ENCODE results near the gene OXLD1. TPM values are rescaled to one million over a fixed set of nuclear protein-coding genes. Genes with fewer than 3 reads are reported as not detected.

The OXLD1 gene
- total RNA-seq, 6 experiments from 2014 or later, result 8.3 to 24.3 (median 14.6) TPM

DNA sequence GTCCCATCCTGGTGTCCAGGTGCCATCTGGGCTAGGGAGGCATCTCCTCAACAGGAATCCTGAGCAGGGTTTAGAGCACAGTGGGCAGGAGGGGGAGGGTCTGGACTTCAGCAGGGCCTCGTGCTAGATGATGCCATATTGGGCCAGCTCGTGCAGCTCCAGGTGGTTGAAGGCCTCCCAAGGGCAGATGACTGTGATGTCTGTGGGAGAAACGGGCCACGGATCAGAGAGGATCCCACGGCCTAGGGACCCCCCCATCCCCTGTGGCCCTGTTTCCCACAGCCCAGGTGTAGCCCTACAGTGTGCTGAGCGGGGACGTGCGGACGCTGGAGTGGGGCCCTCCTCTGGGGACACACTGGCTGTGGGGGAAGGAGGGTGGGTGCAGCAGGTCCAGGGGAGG is 15.5 kb downstream of the OXLD1 start:
- WGBS (ENCODE audit: insufficient coverage, low coverage, low lambda C conversion rate, missing lambda C conversion rate), result 80% methylated on average over 2 of the region's 9 CpGs
- H3K27ac ChIP-seq, result no peak overlapping the region
- H3K4me3 ChIP-seq, result no peak overlapping the region
- peaks cover 0 to 11% of the 10 kb centered on the region in 2 donors for H3K27me3 ChIP-seq
- ATAC-seq (no peak), DNase-seq (no peak)
- no peaks in the 10 kb centered on the region for H3K4me1 ChIP-seq
- no peaks in the 10 kb centered on the region for H3K36me3 ChIP-seq
- intact Hi-C loops (cut with DNase I), result no loop called here
- no peak for TF ChIP-seq POLR2A (IDR thresholded peaks at IDR 0.05)
- TF ChIP-seq, protein P1, sequence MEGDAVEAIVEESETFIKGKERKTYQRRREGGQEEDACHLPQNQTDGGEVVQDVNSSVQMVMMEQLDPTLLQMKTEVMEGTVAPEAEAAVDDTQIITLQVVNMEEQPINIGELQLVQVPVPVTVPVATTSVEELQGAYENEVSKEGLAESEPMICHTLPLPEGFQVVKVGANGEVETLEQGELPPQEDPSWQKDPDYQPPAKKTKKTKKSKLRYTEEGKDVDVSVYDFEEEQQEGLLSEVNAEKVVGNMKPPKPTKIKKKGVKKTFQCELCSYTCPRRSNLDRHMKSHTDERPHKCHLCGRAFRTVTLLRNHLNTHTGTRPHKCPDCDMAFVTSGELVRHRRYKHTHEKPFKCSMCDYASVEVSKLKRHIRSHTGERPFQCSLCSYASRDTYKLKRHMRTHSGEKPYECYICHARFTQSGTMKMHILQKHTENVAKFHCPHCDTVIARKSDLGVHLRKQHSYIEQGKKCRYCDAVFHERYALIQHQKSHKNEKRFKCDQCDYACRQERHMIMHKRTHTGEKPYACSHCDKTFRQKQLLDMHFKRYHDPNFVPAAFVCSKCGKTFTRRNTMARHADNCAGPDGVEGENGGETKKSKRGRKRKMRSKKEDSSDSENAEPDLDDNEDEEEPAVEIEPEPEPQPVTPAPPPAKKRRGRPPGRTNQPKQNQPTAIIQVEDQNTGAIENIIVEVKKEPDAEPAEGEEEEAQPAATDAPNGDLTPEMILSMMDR (IDR thresholded peaks at IDR 0.05), result no peak
- H3K9me3 ChIP-seq, result no peaks in the 10 kb centered on the region

DNA sequence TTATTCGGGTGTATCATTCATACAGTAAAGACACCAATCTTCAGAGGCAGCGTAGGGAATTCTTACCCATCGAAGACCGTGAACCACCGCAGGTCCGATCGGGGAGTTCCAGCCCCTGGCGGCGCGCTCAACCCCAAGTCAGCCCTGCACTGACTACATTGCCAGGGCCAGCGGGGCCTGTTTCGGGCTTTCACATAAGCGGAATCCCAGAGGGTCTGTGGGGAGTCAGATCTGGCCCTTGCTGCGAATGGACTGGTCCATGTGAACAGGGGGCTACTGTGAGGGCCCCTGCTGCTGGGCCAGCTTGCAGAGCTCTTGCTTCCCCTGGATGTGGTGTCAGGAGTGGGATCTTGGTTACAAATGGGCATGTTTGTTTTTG is 17.7 kb downstream of the OXLD1 start:
- DNase-seq, result no peak
- intact Hi-C loops (cut with DNase I), result no loop called here

DNA sequence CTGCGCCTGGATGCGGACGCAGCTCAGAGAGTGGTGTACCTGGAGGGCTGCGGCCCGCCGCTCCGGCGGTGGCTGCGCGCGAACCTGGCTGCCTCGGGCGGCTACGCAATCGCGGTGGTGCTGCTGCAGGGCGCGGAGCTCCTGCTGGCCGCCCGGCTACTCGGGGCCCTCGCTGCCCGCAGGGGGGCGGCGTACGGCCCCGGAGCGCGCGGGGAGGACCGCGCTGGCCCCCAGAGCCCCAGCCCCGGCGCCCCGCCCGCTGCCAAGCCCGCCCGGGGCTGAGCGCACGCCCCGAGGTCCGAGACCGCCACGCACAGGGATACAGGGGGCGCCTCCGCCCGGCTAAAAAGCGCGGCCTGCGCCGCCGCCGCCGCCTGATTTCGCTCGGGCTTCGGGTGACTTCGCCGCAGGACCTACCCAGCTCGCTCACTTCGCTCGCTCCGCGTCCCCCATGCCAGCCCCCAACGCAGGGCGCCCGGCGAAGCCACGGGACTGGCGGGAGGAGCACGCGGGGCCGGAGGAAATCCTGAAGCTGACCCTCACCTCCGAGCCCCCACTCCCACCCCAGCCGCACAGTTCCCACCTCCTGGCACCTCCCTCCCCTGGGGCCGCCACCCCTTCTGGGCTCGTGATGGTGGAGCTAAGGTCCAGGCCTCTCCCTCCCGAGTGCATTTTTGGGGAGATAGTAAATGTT is 18.2 kb downstream of the OXLD1 start:
- TF ChIP-seq, protein P1 (IDR thresholded peaks at IDR 0.05), result no peak
- no peak for TF ChIP-seq POLR2A (IDR thresholded peaks at IDR 0.05)
- ATAC-seq (no peak), DNase-seq (no peak)
- Histone ChIP-seq H3K9me3 (no peaks in the 10 kb centered on the region), H3K4me1 (no peaks in the 10 kb centered on the region), H3K4me3 (no peak overlapping the region), H3K36me3 (no peaks in the 10 kb centered on the region), H3K27me3 (peaks cover 0 to 11% of the 10 kb centered on the region in 2 donors), H3K27ac (no peak overlapping the region)
- intact Hi-C loops (cut with DNase I), result no loop called here
- WGBS (ENCODE audit: insufficient coverage, low coverage, low lambda C conversion rate, missing lambda C conversion rate), result 19% methylated on average over 4 of the region's 78 CpGs

More for the DNA sequence above, 17.7 kb downstream of the OXLD1 start:
- TF ChIP-seq POLR2A (IDR thresholded peaks at IDR 0.05), result no peak
- TF ChIP-seq, protein P1 (IDR thresholded peaks at IDR 0.05), result no peak
- WGBS (ENCODE audit: insufficient coverage, low coverage, low lambda C conversion rate, missing lambda C conversion rate), result 74% methylated on average over 14 of the region's 14 CpGs
- H3K4me3 ChIP-seq, result no peak overlapping the region
- H3K9me3 ChIP-seq, result no peaks in the 10 kb centered on the region
- H3K4me1 ChIP-seq, result no peaks in the 10 kb centered on the region
- no peak overlapping the region for H3K27ac ChIP-seq
- peaks cover 0 to 11% of the 10 kb centered on the region in 2 donors for H3K27me3 ChIP-seq
- no peaks in the 10 kb centered on the region for H3K36me3 ChIP-seq
- no peak for ATAC-seq

DNA sequence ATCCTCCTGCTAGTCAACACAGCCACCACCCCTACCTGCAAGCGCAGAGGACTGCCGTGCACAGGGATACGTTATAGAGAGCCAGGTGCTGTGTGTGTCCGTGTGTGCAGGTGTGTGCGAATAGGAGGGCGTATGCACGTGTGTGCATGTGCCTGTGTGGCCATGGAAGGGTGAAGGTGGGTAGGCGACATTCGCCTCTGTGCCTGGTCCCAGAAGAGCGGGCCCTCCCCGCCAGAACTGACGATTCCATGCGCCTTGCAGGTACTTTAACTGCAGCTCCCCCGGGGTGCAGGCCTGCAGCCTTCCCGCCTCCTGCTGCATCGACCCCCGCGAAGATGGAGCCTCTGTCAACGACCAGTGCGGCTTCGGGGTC is 18.8 kb downstream of the OXLD1 start:
- intact Hi-C loops (cut with DNase I), result no loop called here
- Histone ChIP-seq H3K36me3 (no peaks in the 10 kb centered on the region), H3K27me3 (peaks cover 0 to 11% of the 10 kb centered on the region in 2 donors), H3K4me3 (no peak overlapping the region), H3K4me1 (no peaks in the 10 kb centered on the region), H3K27ac (no peak overlapping the region), H3K9me3 (no peaks in the 10 kb centered on the region)
- DNase-seq, result no peak
- WGBS (ENCODE audit: insufficient coverage, low coverage, low lambda C conversion rate, missing lambda C conversion rate), result 53% methylated on average over 12 of the region's 21 CpGs
- TF ChIP-seq, protein P1 (IDR thresholded peaks at IDR 0.05), result no peak
- no peak for TF ChIP-seq POLR2A (IDR thresholded peaks at IDR 0.05)
- no peak for ATAC-seq

Measured in right lobe of liver (tissue), 6 donors.